ENCODE data around the gene PEAK1.

GRCh38 chr15:77085297-77085696, 334.6 kb downstream of the PEAK1 start:
- TF ChIP-seq POLR2AphosphoS5 (IDR thresholded peaks at IDR 0.05; ENCODE audit: low read depth) (no peak), CTCF (conservative IDR thresholded peaks at IDR 0.05; ENCODE audit: low read depth in 2 of 2) (no peak), ZNF114 (CRISPR knock-in tag; IDR thresholded peaks at IDR 0.05) (no peak), EZH2 (IDR thresholded peaks at IDR 0.05; ENCODE audit: low read depth, unreplicated experiment) (no peak), REST (IDR thresholded peaks at IDR 0.05; ENCODE audit: unreplicated experiment) (no peak), JUNB (IDR thresholded peaks at IDR 0.05; ENCODE audit: unreplicated experiment) (no peak), EZH2phosphoT487 (IDR thresholded peaks at IDR 0.05; ENCODE audit: unreplicated experiment) (no peak)
- TF ChIP-seq, protein P1, sequence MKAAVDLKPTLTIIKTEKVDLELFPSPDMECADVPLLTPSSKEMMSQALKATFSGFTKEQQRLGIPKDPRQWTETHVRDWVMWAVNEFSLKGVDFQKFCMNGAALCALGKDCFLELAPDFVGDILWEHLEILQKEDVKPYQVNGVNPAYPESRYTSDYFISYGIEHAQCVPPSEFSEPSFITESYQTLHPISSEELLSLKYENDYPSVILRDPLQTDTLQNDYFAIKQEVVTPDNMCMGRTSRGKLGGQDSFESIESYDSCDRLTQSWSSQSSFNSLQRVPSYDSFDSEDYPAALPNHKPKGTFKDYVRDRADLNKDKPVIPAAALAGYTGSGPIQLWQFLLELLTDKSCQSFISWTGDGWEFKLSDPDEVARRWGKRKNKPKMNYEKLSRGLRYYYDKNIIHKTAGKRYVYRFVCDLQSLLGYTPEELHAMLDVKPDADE (IDR thresholded peaks at IDR 0.05): no peak
